NCI-H2227 treated with DMSO at 0.1 percent for 48 hours (cell line): ENCODE results near the gene PDLIM5.
"Not testable (repeated sequence)": the region's sequence is repeated elsewhere in the genome, so short reads cannot be mapped to it uniquely, and the experiment has no call there.

Source experiments
- DNase-seq: peaks from one replicate; lab custom pipeline; 2025; lab: John Stamatoyannopoulos, UW

PDLIM5 gene

DNA sequence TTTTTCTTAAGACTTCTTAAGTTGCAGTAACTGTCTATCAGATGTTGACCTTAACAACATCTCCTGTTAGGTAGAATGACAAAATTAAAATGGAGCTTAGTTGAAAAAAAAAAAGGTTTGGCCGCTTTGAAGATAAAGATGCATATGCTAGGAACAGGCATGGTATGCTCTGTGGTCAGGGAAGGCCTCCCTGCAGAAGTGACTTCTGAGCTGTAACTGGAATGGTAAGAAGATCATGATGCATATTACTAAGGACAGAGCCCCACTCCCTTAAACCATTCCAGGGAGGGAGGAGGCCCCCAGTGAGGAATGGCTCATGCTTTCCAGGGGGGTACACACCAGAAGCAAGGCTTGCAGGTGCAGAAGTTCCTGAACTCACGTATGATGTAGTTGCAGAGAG lies 43.7 kb downstream of the PDLIM5 start:
- DNase-seq: no peak

DNA sequence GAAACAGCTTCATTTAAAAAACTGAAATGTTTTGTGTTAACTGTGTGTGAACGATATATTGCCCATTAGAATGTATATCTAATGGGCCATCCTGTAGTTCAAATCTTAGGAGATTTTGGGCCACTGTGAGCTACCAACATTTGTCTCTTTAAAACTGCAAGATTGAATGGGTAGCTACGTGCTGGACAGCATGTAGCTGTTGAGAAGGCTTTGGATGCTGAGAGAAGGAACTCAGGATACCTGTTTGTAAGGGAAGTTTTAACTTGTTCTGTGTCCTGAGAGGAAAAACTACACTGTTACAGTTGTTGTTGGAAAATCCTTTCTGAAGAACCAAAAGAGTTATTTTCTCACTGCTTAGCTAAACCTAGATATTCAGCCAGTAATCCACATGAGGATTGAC lies 45.9 kb downstream of the PDLIM5 start:
- DNase-seq: no peak

DNA sequence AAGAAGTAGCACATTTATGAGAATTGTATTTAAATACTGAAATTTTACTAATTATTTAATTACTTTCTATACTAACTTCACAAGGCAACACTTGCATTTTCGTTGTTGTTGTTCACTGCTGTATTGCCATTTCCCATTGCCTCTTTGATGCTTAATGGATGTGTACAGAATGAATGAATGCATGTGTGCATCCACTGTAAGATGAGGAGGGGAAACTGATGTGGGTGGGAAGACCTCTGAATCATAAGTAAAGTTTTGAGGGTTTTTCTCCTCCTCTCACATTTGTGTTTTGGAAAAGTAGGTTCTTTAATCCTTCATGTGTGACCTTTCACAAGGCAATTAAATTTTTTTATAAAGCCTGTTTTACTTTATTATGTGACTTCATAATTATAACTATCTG lies 46.8 kb downstream of the PDLIM5 start:
- no peak for DNase-seq

DNA sequence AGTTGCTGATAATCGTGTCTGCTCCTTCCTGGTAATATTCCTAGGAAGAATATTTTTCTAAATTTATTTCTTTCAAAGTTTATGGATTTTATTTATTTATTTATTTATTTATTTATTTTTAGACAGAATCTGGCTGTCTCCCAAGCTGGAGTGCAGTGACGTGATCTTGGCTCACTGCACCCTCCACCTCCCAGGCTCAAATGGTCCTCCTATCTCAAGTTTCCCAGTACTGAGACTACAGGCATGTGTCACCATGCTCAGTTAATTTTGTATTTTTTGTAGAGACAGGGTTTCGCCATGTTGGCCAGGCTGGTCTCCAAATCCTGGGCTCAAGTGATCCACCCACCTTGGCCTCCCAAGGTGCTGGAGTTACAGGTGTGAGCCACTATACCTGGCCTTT lies 48.9 kb downstream of the PDLIM5 start:
- DNase-seq: no peak

DNA sequence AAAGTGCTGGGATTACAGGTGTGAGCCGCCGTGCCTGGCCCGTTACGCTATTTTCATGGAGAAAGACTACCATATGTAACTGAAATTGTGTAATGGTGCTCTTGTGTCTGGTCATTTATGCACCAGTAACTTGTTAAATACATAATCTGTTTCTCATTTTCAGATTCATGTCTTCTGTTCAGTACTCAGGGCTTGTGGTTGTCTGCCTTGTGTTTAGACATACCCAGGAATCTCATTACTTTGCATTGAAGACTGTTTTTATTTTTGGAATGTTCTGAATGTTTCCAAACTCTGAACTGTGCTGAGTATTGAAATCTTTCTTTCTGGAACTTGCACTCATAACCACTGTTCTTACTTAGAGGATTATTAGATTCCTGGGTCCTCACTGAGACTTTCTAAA lies 52.8 kb downstream of the PDLIM5 start:
- DNase-seq: no peak

DNA sequence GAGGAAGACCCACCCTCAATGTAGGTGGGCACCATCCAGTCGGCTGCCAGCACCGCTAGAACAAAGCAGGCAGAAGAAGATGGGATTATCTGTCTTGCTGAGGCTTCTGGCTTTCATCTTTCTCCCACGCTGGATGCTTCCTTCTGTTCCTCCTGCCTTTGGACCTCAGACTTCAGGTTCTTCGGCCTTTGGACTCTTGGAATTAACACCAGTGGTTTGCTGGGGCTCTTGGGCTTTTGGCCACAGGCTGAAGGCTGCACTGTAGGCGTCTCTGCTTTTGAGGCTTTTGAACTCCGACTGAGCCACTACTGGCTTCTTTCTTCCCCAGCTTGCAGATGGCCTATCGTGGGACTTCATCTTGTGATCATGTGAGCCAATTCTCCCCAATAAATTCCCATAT lies 55.1 kb downstream of the PDLIM5 start:
- DNase-seq: no peak

DNA sequence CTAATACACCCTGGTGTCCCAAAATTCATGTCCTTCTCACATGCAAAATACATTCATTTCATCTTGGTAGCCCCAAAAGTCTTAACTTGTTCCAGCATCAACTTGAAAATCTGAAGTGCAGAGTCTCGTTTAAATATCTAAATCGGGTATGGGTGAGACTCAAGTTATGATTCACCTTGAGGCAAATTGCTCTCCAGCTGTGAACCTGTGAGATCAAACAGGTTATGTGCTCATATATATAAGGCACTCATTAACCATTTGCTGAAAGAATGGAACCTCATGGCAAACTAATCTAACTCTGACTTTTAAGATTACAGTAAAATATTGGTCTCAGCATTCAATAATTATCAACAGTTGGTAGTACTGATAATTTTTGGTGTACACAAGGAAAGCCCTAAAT lies 55.5 kb downstream of the PDLIM5 start:
- no peak for DNase-seq

DNA sequence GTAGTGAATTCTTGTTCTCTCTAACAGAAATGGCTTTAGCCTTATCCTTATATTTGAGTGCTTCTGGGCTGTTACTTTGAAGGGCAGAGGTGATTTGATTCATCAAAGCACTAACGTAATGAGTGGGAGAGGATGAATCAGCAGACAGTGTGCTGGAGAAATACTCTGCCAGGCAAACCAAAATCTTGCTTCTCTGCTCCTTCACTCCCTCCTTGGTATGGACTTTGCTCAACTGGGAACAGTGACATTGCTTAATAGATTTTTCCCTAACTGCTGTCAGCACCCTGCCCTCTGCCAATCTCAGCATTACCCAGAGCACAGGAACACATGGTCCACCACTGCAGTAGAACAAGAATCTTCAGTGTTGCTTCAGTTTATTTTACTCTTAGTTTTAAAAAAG lies 56.0 kb downstream of the PDLIM5 start:
- no peak for DNase-seq

DNA sequence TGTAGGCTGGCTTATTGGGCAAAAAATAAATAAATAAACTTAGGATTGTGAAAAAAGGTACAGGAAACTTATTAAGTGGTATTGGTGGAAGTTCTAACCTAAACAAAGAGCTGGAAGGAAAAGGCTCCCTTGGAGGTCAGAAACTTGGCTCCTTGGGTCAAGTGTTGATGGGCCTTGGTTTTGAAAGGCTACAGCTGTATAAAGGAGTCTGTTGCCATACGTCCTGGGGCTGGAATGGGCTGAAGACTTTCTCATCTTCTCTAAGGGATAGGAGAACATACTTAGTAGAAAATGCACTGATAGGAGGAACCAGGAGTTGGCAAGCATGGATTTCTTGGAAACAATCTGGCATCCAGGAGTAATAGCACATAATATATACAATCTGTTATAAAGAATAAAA lies 56.6 kb downstream of the PDLIM5 start:
- DNase-seq: no peak

DNA sequence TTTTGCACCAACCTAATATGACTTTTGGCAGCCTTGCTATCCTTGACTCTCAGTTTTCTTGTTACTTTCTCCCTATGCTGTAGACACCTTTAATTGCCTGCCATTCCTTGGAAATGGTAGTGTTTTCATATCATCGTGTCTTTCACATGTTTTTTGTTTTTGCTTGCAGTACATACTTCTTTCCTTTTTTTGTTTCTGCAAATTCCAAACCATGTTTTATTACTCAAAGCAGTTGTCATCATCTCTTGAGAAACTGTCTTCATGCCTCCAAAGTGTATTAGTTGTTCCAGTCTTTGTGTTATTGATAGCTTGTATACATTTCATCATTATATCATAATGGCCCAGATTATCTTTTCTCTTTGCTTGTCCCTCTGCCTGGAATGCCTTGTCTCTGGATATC lies 57.1 kb downstream of the PDLIM5 start:
- no peak for DNase-seq

DNA sequence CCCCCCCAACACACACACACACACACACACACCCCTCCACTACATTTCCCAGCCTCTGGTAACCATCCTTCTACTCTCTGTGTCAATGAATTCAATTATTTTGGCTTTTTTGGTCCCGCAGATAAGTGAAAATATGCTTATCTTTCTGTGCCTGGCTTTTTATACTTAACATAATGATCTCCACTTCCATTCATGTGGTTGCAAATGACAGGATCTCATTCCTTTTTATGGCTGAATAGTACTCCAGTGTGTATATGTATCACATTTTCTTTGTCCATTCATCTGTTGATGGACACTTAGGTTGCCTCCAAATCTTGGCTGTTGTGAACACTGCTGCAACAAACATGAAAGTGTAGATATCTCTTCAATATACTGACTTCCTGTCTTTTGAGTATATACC lies 59.8 kb downstream of the PDLIM5 start:
- no peak for DNase-seq

DNA sequence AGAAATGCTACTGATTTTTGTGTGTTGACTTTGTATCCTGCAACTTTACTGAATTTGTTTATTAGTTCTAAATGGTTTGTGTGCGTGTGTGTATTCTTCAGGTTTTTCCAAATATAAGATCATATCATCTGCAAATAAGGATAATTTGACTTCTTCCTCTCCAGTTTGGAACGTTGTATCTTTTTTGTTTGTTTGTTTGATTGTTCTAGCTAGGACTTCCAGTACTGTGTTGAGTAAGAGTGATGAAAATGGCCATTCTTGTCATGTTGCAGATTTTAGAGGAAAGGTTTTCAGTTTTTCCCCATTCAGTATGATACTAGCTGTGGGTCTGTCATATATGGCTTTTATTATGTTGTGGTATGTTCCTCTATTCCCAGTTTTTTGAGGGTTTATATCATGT lies 61.8 kb downstream of the PDLIM5 start:
- not testable (repeated sequence) for DNase-seq

DNA sequence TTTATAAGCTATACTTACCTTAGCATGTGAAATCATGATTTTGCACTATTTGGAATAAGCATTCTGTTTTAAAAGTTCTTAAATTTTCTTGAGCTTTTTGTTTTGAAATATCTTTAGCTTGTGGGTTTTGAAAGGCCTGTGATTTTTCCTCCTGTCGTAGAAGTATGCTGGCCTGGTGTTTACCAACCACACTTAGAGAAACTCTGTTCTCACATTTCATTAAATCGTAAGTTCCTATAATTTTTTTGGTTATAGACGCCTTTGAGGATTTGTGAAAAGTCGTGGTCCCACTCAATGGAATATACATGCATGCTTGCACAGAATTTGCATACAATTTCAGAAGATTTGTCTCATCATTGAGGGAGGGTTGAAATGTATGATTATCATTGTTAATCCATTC lies 63.6 kb downstream of the PDLIM5 start:
- no peak for DNase-seq

DNA sequence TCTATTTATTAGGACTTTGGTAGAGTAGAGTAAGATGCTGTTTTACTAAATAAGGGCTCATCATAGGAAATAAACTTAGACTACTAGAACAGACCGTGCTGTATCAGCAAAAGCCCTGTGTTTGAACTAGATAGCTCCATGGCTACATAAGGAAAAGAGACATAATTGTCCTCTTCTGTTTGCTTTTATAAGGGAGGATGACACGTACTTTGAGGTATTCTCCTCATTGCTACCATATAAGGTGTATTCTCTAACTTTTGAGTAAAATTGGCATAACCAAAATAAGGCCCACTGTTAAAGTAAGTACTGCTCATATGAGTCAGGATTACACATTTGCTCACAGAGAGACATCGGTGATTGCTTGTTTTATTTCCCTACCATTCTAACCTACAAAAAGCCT lies 64.3 kb downstream of the PDLIM5 start:
- no peak for DNase-seq

DNA sequence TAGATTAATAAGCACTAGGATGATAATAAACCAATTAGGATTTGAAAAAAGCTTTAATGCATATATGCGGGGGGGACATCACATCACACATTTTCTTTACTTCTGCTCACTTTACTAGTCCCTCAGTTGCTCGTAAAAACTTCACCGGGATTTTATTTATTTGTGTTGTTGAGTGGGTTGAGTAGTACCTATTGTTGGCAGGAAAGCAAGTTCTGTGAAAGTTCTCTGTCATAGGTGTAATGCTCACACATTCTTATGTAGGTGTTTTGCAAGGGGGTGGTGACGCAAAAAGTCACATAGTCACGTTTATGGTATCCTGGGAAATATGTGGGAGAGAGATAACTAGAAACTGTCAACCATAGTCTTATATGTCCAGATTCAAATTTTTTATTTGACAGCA lies 65.3 kb downstream of the PDLIM5 start:
- DNase-seq: no peak

DNA sequence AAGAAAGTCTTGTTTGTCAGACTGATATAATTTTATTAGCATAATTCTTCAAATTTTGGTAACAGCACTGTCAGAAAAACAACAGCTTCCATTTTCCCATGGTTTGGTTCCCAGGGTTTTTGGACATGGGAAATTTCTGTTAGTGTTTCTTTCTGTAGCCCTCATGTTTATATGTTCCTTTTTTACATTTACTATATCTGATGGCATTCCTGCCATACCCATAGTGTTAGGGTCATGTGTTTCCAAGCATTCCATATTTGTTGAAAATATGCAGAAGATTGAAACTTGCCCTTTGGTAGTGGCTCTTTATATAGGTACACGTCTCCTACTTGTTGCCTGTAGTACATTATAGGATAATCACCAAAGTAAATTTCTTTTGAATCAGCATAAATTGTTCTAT lies 65.8 kb downstream of the PDLIM5 start:
- no peak for DNase-seq

DNA sequence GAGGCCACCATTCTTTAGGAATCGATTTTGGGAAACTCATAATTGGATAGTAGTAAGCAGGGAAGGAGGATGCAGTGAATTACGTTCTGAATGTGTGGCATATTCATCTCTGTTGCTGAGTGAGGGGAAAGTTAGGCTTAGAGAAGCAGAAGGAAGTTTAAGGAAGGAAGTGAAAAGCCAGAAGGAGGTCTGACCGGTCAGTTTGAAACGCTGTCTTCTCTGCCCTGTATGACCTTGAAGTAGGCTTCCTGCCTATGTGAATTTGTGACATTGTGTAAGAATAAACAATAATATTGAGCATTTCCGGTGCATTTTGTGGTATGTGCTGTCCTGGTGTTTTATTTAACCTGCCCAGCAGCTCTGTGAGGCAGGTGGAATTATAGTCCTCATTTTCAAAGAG lies 67.3 kb downstream of the PDLIM5 start:
- DNase-seq: no peak

DNA sequence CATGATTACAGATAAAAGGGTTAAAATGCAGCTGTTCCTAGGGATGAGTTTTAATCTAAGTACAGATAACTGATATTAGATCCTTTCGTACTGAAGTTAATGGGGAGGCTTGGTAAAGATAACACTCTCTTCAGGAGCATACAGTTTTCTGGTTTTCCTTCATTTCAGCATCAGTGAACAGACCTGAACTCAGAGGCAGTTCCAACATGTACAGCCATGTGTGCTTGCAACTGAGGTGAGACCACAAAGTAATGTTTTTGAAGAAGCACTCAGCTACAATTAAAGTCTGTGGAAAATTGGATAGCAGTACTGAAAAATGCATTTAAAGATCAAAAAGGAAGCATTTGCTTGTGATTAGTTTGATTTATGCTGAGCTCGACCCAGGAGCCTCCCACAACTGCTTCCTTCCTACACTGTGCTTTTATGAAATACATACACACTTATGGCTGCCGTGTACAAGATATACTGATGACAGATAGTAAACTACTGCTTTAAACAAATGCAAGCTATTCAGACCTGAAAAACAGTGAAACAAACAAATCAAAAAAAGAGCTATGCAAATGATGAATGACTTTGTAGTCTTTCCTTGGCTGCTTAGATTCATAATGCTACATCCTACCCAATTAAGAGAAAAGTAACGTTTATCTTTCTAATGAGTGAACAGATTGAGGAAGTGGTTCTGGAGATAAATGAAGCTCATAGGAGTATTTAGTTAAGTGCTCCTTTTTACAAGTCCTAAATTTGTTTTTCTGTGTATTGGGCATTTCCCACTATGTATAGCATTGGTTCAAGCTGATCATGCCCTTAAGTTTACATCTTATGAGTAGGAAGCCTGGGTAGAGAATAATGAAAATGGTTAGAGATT lies 68.4 kb downstream of the PDLIM5 start:
- DNase-seq: no peak

DNA sequence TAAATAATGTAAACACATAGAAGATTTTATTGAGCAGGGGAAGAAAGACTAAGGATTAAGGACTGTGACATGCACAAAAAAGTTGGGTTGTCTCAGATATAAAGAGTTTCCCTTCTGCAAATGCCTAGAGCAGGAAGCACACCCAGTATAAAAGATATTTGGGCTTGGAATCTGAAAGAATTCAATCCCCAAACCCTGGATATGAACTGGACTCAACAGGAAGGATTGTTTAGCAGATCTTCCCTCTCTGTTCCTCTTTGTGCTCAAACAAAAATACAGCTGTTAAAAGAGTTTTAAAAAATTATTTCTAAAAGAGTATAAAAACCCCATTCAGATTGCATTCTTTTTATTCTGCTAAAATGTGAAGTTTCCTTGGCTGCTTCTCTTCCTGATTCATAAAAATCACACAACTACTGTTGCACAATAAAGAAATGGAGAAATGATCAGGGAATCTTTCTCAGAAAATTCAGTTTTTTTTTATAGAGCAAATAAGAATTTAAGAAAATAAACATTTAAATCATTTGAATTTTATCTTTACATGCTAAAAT lies 71.4 kb downstream of the PDLIM5 start:
- DNase-seq: no peak

DNA sequence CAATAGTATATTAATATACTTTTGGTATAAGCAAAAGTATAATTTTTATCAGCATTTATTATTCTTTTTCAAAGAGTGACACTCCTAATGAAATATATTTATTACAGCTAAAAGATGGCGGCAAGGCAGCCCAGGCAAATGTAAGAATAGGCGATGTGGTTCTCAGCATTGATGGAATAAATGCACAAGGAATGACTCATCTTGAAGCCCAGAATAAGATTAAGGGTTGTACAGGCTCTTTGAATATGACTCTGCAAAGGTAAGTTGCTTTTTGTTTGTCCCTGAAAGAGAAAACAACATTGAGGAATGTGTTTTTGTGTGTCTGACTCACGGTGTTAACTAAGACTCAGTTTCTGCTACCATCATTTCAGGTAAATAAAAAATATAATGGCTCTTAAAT lies 71.9 kb downstream of the PDLIM5 start:
- DNase-seq: no peak

DNA sequence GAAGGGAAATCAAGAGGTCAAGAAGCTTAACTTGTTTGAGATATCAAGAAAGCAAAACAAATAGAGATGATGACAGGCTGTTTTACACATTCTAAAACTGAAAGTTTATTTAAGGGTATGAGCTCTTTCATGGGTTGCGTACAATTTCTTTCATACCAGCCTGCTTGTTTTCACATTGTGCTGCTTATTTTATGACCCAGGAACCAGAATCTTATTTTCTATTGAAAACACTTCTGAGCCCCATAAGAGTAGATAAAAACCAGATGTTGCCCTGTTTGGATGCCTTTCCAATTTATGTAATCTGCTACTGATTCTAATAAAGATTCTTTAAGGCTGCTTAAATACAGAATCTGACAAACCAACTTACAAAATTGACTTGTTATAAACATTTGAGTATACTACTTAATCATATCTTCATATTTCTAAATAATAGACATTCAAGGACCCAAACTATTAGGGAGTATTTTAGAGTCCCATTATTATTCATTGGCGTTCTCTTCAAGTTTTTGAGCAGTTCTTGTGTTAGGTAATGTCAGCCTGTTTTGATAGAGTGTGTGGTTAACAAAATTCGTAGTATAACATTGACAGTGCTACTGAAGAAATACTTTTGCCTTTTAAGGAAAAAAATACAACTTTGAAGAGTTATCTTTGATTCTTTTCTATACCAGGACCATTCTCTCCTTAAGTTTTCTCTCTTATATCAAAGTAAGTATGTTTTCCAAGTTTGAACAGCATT lies 74.4 kb downstream of the PDLIM5 start:
- DNase-seq: no peak

DNA sequence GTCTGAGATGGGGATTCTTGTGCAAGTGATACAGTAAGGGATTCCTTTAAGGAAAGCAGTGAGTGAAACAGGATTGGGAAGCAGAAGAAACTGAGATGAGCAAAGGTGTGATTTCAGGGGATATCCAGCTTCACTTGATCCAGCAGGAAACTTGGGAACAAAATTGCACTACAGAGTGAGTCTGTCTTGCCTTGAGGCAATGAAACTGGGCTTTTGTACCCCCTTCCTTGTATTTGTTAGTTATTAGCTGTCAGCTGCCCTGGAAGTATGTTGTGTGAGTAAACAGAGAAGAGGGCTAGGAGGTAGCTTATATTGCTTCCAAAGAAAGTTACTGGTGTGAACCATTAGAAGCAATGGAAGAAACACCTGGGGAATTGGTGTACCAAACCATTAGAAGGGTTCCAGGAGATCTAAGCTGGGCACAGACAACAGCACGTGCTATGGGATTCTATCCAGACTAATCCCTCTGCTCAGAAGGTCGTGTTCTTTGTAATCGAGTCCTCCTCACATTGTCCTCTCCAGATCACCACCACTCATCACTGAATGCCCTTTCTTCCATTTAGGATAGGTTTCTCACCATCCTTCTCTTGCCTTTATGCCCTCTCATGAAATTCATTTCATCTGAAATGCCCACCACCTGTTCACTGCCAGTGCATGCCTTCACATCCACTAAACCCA lies 76.0 kb downstream of the PDLIM5 start:
- no peak for DNase-seq
